Measurements from ENCODE around the gene PIK3C2A. TPM values are rescaled to one million over a fixed set of nuclear protein-coding genes. Genes with fewer than 3 reads are reported as not detected.
"Not testable (repeated sequence)": the region's sequence is repeated elsewhere in the genome, so short reads cannot be mapped to it uniquely, and the experiment has no call there.

The PIK3C2A gene
- total and polyA plus RNA-seq, 12 donors = 11.0 to 89.3 (median 65.3) TPM

GRCh38 chr11:17238377-17238776 lies 30.6 kb upstream of the PIK3C2A start:
- Histone ChIP-seq H3K4me3 (no peak overlapping the region), H3K36me3 (replicated peaks in 1 of 2) (no peaks in the 10 kb centered on the region), H3K4me1 (replicated peaks in 1 of 2) (no peaks in the 10 kb centered on the region), H3K27me3 (no peaks in the 10 kb centered on the region), H3K27ac (no peak overlapping the region), H3K9me3 (replicated peaks in 1 of 3) (no peaks in the 10 kb centered on the region)
- DNase-seq = no peak
- TF ChIP-seq POLR2A (IDR thresholded peaks at IDR 0.05) (no peak), CTCF (IDR thresholded peaks at IDR 0.05) (no peak)
- intact Hi-C loops (cut with DNase I) = no loop called here
- WGBS, 4 donors = 59 to 69% (median 62%) methylated on average over 3 of the region's 3 CpGs

GRCh38 chr11:17233101-17233500 lies 25.3 kb upstream of the PIK3C2A start:
- TF ChIP-seq CTCF (IDR thresholded peaks at IDR 0.05) (no peak), POLR2A (IDR thresholded peaks at IDR 0.05) (no peak)
- intact Hi-C loops (cut with DNase I) = no loop called here

GRCh38 chr11:17230867-17231851 lies 23.4 kb upstream of the PIK3C2A start:
- Histone ChIP-seq H3K4me1 (replicated peaks in 1 of 2) (no peaks in the 10 kb centered on the region), H3K27me3 (no peaks in the 10 kb centered on the region), H3K9me3 (replicated peaks in 1 of 3) (no peaks in the 10 kb centered on the region), H3K36me3 (replicated peaks in 1 of 2) (no peaks in the 10 kb centered on the region), H3K4me3 (no peak overlapping the region), H3K27ac (no peak overlapping the region)
- TF ChIP-seq CTCF (IDR thresholded peaks at IDR 0.05) (no peak), POLR2A (IDR thresholded peaks at IDR 0.05) (no peak)
- no peak for DNase-seq
- WGBS, 4 donors = 51 to 63% (median 58%) methylated on average over 3 of the region's 3 CpGs
- intact Hi-C loops (cut with DNase I) = no loop called here

More at GRCh38 chr11:17233101-17233500, 25.3 kb upstream of the PIK3C2A start:
- no peaks in the 10 kb centered on the region for H3K9me3 ChIP-seq (replicated peaks in 1 of 3)
- no peaks in the 10 kb centered on the region for H3K36me3 ChIP-seq (replicated peaks in 1 of 2)
- H3K27me3 ChIP-seq = no peaks in the 10 kb centered on the region
- no peak overlapping the region for H3K4me3 ChIP-seq
- H3K4me1 ChIP-seq (replicated peaks in 1 of 2) = no peaks in the 10 kb centered on the region
- no peak for DNase-seq
- no peak overlapping the region for H3K27ac ChIP-seq

GRCh38 chr11:17229481-17230152 lies 21.8 kb upstream of the PIK3C2A start:
- 62 to 71% (median 68%) methylated on average over 7 of the region's 7 CpGs for WGBS, 4 donors
- H3K27ac ChIP-seq = no peak overlapping the region
- H3K9me3 ChIP-seq (replicated peaks in 1 of 3) = no peaks in the 10 kb centered on the region
- intact Hi-C loops (cut with DNase I) = loop anchor here in 1 of 2 donors (10.0 kb wide), 3 partner anchors 125 to 275 kb away; partner anchors contain the start of genes KCNJ11 and NCR3LG1
- H3K4me1 ChIP-seq (replicated peaks in 1 of 2) = no peaks in the 10 kb centered on the region
- DNase-seq = no peak
- TF ChIP-seq POLR2A (IDR thresholded peaks at IDR 0.05) (no peak), CTCF (IDR thresholded peaks at IDR 0.05) (no peak)
- no peaks in the 10 kb centered on the region for H3K27me3 ChIP-seq
- H3K36me3 ChIP-seq (replicated peaks in 1 of 2) = no peaks in the 10 kb centered on the region
- H3K4me3 ChIP-seq = no peak overlapping the region

- not testable (repeated sequence) for H3K27ac ChIP-seq; H3K36me3 ChIP-seq (replicated peaks in 1 of 2); H3K4me1 ChIP-seq (replicated peaks in 1 of 2); H3K9me3 ChIP-seq (replicated peaks in 1 of 3); DNase-seq; H3K4me3 ChIP-seq; H3K27me3 ChIP-seq
- intact Hi-C loops (cut with DNase I) = loop anchor here in 1 of 2 donors (10.0 kb wide), 3 partner anchors 126 to 276 kb away; partner anchors contain the start of genes KCNJ11 and NCR3LG1
- 87 to 97% (median 93%) methylated on average over 25 to 38 of the region's 38 CpGs for WGBS, 4 donors
Observed at GRCh38 chr11:17228186-17228925, 20.6 kb upstream of the PIK3C2A start.
